ENCODE measurements around the gene CETP. TPM values are rescaled to one million over a fixed set of nuclear protein-coding genes. Genes with fewer than 3 reads are reported as not detected.

Gene CETP
- total and polyA plus RNA-seq, 2 of the 13 experiments (the other 11 are each of a cell fraction or from before 2014, with no cell fraction given) = 0.31 to 9.8 TPM

DNA sequence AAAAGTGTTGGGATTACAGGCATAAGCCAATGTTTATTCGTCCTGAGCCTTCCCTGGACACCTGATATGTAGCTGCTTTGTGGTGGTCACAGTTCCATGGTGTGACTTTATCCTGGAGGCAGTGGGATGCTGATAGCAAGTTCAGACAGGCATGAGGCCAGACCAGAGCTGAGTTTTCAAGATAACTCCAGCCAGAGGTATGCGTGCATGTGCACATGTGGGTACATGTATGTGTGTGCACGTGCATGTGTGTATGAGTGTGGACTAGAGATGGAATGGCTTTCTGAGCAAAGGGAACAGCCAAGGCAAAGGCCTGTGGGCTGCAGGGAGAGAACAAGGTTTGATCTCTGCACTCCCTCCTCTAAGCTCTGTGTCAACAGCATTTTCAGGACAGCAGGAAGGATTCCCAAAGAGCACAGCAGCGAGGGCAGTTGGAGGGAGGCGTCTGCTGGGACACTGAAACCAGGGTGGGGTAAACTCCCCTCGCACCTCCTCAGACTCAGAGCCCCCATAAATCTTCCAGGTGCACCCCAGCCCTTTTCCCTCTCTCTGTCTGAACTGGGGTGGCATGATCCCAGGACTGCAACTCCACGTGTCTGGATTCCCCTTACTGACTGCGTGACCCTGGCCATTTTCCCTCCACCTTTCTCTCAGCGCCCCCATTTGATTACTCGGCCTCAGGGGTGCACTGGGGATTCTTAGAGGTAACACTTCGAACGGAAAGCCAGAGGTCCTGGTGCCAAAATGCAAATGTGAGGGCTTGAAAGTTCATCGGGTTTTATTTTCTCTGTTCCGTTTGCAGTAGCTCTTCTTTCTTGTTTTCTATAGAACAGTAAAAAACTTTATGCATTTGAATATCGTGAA is 42.9 kb downstream of the CETP start (continued):
- 0 out of 2 replicates have a peak, but pooled peaks have one; percentile 24 for TF ChIP-seq ERF (CRISPR knock-in tag; IDR thresholded peaks at IDR 0.05)
- TF ChIP-seq ZNF616 (CRISPR knock-in tag; IDR thresholded peaks at IDR 0.05; ENCODE audit: low read depth) = 0 out of 2 replicates have a peak, but pooled peaks have one; percentile 42
- TF ChIP-seq, protein P1, sequence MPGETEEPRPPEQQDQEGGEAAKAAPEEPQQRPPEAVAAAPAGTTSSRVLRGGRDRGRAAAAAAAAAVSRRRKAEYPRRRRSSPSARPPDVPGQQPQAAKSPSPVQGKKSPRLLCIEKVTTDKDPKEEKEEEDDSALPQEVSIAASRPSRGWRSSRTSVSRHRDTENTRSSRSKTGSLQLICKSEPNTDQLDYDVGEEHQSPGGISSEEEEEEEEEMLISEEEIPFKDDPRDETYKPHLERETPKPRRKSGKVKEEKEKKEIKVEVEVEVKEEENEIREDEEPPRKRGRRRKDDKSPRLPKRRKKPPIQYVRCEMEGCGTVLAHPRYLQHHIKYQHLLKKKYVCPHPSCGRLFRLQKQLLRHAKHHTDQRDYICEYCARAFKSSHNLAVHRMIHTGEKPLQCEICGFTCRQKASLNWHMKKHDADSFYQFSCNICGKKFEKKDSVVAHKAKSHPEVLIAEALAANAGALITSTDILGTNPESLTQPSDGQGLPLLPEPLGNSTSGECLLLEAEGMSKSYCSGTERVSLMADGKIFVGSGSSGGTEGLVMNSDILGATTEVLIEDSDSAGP (CRISPR knock-in tag; IDR thresholded peaks at IDR 0.05; ENCODE audit: borderline replicate concordance) = peak; percentile 83
- TF ChIP-seq, protein P2, sequence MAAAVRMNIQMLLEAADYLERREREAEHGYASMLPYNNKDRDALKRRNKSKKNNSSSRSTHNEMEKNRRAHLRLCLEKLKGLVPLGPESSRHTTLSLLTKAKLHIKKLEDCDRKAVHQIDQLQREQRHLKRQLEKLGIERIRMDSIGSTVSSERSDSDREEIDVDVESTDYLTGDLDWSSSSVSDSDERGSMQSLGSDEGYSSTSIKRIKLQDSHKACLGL (CRISPR knock-in tag; IDR thresholded peaks at IDR 0.05) = no peak
- TF ChIP-seq, protein P3, sequence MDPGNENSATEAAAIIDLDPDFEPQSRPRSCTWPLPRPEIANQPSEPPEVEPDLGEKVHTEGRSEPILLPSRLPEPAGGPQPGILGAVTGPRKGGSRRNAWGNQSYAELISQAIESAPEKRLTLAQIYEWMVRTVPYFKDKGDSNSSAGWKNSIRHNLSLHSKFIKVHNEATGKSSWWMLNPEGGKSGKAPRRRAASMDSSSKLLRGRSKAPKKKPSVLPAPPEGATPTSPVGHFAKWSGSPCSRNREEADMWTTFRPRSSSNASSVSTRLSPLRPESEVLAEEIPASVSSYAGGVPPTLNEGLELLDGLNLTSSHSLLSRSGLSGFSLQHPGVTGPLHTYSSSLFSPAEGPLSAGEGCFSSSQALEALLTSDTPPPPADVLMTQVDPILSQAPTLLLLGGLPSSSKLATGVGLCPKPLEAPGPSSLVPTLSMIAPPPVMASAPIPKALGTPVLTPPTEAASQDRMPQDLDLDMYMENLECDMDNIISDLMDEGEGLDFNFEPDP (CRISPR knock-in tag; conservative IDR thresholded peaks at IDR 0.05) = 0 out of 2 replicates have a peak, but pooled peaks have one; percentile 90
- TF ChIP-seq GATAD2A (CRISPR knock-in tag; IDR thresholded peaks at IDR 0.05) = peak; percentile 59; the same call in 1 of the 2 replicates
- TF ChIP-seq, protein P4, sequence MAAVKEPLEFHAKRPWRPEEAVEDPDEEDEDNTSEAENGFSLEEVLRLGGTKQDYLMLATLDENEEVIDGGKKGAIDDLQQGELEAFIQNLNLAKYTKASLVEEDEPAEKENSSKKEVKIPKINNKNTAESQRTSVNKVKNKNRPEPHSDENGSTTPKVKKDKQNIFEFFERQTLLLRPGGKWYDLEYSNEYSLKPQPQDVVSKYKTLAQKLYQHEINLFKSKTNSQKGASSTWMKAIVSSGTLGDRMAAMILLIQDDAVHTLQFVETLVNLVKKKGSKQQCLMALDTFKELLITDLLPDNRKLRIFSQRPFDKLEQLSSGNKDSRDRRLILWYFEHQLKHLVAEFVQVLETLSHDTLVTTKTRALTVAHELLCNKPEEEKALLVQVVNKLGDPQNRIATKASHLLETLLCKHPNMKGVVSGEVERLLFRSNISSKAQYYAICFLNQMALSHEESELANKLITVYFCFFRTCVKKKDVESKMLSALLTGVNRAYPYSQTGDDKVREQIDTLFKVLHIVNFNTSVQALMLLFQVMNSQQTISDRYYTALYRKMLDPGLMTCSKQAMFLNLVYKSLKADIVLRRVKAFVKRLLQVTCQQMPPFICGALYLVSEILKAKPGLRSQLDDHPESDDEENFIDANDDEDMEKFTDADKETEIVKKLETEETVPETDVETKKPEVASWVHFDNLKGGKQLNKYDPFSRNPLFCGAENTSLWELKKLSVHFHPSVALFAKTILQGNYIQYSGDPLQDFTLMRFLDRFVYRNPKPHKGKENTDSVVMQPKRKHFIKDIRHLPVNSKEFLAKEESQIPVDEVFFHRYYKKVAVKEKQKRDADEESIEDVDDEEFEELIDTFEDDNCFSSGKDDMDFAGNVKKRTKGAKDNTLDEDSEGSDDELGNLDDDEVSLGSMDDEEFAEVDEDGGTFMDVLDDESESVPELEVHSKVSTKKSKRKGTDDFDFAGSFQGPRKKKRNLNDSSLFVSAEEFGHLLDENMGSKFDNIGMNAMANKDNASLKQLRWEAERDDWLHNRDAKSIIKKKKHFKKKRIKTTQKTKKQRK (IDR thresholded peaks at IDR 0.05; ENCODE audit: low read length) = no peak
- TF ChIP-seq, protein P5, sequence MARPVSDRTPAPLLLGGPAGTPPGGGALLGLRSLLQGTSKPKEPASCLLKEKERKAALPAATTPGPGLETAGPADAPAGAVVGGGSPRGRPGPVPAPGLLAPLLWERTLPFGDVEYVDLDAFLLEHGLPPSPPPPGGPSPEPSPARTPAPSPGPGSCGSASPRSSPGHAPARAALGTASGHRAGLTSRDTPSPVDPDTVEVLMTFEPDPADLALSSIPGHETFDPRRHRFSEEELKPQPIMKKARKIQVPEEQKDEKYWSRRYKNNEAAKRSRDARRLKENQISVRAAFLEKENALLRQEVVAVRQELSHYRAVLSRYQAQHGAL (CRISPR knock-in tag; IDR thresholded peaks at IDR 0.05; ENCODE audit: not compliant biosample characterization) = no peak
- TF ChIP-seq, protein P6, sequence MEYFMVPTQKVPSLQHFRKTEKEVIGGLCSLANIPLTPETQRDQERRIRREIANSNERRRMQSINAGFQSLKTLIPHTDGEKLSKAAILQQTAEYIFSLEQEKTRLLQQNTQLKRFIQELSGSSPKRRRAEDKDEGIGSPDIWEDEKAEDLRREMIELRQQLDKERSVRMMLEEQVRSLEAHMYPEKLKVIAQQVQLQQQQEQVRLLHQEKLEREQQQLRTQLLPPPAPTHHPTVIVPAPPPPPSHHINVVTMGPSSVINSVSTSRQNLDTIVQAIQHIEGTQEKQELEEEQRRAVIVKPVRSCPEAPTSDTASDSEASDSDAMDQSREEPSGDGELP (IDR thresholded peaks at IDR 0.05; ENCODE audit: borderline replicate concordance, low read depth) = peak; percentile 40; the same call in 1 of the 2 replicates
- peak; percentile 95 for TF ChIP-seq ZNF263 (CRISPR knock-in tag; IDR thresholded peaks at IDR 0.05)
- TF ChIP-seq MIER3 (CRISPR knock-in tag; IDR thresholded peaks at IDR 0.05; ENCODE audit: borderline replicate concordance) = peak; percentile 41; the same call in 1 of the 2 replicates
- peak; percentile 99 for TF ChIP-seq ZMYM3 (CRISPR knock-in tag; IDR thresholded peaks at IDR 0.05)
- peak; percentile 61 for TF ChIP-seq HDAC1 (CRISPR knock-in tag; IDR thresholded peaks at IDR 0.05)
- TF ChIP-seq THAP11 (CRISPR knock-in tag; IDR thresholded peaks at IDR 0.05) = peak; percentile 31; the same call in 1 of the 2 replicates
- TF ChIP-seq, protein P7, sequence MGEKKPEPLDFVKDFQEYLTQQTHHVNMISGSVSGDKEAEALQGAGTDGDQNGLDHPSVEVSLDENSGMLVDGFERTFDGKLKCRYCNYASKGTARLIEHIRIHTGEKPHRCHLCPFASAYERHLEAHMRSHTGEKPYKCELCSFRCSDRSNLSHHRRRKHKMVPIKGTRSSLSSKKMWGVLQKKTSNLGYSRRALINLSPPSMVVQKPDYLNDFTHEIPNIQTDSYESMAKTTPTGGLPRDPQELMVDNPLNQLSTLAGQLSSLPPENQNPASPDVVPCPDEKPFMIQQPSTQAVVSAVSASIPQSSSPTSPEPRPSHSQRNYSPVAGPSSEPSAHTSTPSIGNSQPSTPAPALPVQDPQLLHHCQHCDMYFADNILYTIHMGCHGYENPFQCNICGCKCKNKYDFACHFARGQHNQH (CRISPR knock-in tag; IDR thresholded peaks at IDR 0.05) = 0 out of 2 replicates have a peak, but pooled peaks have one; percentile 41
